ENCODE data around the gene NBAS. TPM values are rescaled to one million over a fixed set of nuclear protein-coding genes. Genes with fewer than 3 reads are reported as not detected.
"Not testable (repeated sequence)": the region's sequence is repeated elsewhere in the genome, so short reads cannot be mapped to it uniquely, and the experiment has no call there.

The NBAS gene
- polyA plus RNA-seq, 1 donor: 35.5 TPM

GRCh38 chr2:15557887-15558311 lies 3.2 kb downstream of the NBAS start:
- no peak for DNase-seq

GRCh38 chr2:15556311-15556930 lies 4.7 kb downstream of the NBAS start:
- DNase-seq: no peak

GRCh38 chr2:15555760-15556193 lies 5.4 kb downstream of the NBAS start:
- DNase-seq: no peak

- DNase-seq: no peak
Measured at GRCh38 chr2:15554525-15555218, 6.5 kb downstream of the NBAS start.

- DNase-seq: no peak
Measured at GRCh38 chr2:15553951-15554350, 7.2 kb downstream of the NBAS start.

GRCh38 chr2:15553519-15553918 lies 7.6 kb downstream of the NBAS start:
- DNase-seq: no peak

GRCh38 chr2:15548974-15549373 lies 12.2 kb downstream of the NBAS start:
- no peak for DNase-seq

- no peak for DNase-seq
Measured at GRCh38 chr2:15547115-15547876, 13.8 kb downstream of the NBAS start.

GRCh38 chr2:15546297-15547098 lies 14.6 kb downstream of the NBAS start:
- DNase-seq: no peak

GRCh38 chr2:15544227-15544626 lies 16.9 kb downstream of the NBAS start:
- DNase-seq: no peak

- DNase-seq: no peak
Measured at GRCh38 chr2:15543541-15543940, 17.6 kb downstream of the NBAS start.

GRCh38 chr2:15543053-15543452 lies 18.1 kb downstream of the NBAS start:
- DNase-seq: no peak

GRCh38 chr2:15542269-15542668 lies 18.9 kb downstream of the NBAS start:
- DNase-seq: not testable (repeated sequence)

- not testable (repeated sequence) for DNase-seq
Measured at GRCh38 chr2:15540523-15540922, 20.6 kb downstream of the NBAS start.

GRCh38 chr2:15539999-15540398 lies 21.1 kb downstream of the NBAS start:
- no peak for DNase-seq

- DNase-seq: no peak
Measured at GRCh38 chr2:15538792-15539191, 22.3 kb downstream of the NBAS start.

- no peak for DNase-seq
Measured at GRCh38 chr2:15533860-15534480, 27.2 kb downstream of the NBAS start.

- DNase-seq: no peak
Measured at GRCh38 chr2:15532996-15533395, 28.1 kb downstream of the NBAS start.

- no peak for DNase-seq
Measured at GRCh38 chr2:15531095-15531854, 29.9 kb downstream of the NBAS start.

- DNase-seq: no peak
Measured at GRCh38 chr2:15527074-15527739, 33.9 kb downstream of the NBAS start.

- no peak for DNase-seq
Measured at GRCh38 chr2:15521641-15522181, 39.4 kb downstream of the NBAS start.

All from hindlimb muscle (tissue), 1 donor.